Measurements from ENCODE around the gene SYNE2.
"Not testable (repeated sequence)": the region's sequence is repeated elsewhere in the genome, so short reads cannot be mapped to it uniquely, and the experiment has no call there.

The SYNE2 gene

GRCh38 chr14:64193821-64194220 lies 341.0 kb downstream of the SYNE2 start:
- no peak for DNase-seq (ENCODE audit: low spot score)

DNA sequence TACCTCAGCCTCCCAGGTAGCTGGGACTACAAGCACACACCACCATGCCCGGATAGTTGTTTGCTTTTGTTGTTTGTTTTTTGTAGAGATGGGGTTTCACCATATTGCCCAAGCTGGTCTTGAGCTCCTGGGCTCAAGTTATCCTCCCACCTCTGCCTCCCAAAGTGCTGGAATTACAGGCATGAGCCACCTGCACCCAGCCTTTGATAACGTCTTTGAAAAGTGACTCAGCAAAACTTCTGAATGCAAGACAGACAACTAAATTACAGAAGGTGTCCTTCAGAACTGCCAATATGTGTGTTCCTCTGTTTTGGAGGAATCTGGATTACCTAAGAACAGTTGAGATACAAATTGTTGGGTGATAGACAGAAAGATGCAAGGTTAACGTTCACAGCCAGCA lies 341.6 kb downstream of the SYNE2 start:
- DNase-seq (ENCODE audit: low spot score): no peak

DNA sequence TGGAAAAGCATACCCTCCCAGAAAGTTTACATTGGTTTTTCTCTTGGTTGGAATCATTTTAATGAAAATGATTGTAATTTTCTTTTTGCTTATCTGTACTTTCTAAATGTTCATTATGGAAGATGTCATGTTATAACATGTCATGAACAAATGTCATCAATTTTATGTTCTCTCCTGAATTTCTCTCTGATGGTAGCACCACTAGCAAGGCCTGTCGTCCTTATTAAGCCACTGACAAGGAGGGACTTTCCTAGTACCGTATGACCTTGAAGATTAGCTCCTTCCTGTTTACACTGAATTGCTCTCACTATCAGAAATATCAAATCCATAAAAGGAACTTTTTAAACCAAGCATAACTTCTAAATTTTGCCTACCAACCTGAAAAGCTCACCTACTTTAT lies 342.4 kb downstream of the SYNE2 start:
- DNase-seq (ENCODE audit: low spot score): no peak

- DNase-seq (ENCODE audit: low spot score): peak; percentile 44
Observed at GRCh38 chr14:64196056-64196455, 343.3 kb downstream of the SYNE2 start.

- DNase-seq (ENCODE audit: low spot score): peak; percentile 89
Observed at GRCh38 chr14:64196814-64197411, 344.1 kb downstream of the SYNE2 start.

DNA sequence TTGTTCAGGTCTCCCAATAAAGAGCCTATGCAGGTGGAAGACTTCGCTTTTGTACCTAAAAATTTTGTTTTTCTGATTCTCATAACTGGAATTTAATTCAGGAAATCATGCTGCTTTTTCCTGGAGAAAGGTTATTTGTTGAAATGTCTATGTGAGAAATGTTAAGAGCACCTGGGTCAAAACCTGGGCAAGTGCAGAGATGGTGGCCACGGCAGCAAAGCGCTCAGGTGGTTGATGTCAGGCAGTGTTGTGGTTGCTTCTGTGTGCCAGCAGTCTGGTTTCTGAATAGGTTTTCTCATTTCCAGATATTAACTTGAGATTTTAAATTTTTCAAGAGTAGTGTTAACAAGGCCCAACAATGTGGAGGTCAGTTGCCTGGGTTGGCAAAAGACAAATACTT lies 345.2 kb downstream of the SYNE2 start:
- DNase-seq (ENCODE audit: low spot score): peak; percentile 64

DNA sequence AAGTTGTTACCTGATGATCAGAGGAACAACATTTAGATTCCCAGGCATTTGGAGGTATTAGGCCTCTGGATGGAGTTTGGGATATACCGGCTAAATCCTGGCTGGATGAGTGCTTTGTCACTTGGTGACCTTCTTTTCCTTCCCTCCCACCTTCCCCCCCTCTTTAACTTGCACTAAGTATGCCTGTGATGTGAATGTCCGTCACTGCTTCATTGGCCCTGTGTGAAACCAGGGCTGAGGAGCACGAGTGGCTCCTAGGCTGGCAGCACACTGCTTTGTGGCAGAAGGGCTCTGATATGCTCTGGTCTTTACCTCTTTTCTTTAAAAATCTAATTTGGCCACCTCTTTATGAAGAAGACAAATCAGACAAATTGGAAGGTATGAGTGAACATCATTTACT lies 345.7 kb downstream of the SYNE2 start:
- peak; percentile 67 for DNase-seq (ENCODE audit: low spot score)

DNA sequence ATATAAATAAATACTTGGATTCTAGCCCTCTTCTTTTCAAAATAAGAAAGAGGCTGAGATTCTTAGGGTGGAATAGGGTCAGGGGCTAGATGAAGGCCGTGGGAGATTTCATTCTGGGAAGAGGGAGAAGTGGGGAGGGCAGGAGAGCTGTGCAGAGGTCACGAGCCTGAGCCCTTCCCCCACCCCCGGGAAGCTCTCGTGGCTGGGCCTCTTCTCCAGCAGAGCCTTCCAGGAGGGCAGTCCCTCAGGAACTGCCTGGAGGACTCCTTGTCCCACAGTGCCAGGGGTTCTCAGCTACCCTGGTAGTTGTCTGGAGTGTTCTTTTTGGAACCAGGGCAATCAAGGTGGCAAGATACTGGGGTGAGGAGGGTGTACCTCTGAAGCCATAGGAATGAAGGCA lies 347.4 kb downstream of the SYNE2 start:
- no peak for DNase-seq (ENCODE audit: low spot score)

DNA sequence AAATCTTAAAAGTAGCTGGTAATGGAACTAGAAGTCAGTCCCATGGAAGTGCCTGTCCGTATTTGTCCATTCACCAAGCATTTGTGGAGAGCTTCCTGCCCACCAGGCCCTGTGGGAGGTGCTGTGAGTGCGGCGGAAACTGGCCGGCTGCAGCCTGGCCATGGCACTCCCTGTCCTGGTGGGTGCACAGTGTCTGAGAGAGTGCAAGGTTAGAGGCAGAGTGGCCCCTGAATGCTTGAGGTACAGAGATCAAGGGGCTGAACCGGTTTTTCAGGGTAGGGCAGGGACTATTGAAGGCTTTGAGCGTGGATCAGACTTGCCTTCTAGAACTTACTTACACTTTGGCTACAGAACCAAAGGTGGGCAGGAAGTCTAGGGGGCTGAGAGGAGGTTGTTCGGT lies 348.5 kb downstream of the SYNE2 start:
- DNase-seq (ENCODE audit: low spot score): no peak

DNA sequence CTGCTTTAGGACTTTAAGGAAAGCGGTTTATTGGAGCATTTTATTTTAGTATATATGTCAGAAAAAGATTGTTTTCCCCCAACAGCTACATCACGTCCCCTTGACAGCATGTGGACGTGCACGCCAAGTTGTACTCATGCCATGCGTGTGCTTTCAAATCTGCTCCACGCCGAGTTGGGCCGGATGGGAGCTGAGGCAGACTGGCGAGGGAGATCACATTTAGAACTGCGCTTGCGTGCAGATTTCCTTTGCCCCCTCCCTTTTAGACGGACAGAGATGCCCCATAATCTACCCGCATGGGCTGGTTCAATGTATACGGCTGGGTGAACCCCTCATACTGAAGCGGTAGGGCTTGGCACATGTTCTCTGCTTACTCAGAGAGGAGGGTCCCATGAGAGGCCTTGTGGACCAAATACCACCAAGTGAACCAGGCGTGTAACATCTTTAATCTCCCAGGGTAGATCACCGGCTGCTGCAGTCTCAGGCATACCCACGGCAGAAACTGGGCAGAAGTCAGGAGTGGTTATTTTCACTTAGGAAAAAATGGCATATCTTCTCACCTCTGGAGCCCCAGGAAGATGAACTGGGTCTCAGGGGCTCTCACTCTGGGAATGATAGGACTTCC lies 349.2 kb downstream of the SYNE2 start:
- peak; percentile 77 for DNase-seq (ENCODE audit: low spot score)

DNA sequence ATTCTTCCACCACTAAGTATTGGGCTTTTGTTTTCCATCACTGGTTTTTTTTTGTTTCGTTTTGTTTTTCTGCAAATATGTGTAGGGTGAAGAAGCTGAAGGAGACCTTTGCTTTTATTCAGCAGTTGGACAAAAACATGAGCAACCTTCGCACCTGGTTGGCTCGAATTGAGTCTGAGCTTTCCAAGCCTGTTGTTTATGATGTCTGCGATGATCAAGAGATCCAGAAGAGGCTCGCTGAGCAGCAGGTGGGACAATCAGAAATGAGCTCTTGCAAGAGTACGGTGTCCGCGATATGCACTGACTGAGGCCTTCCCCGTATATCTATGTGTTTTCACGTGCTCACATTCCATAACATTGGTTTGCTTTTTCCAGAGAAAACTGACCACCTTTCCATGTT lies 349.9 kb downstream of the SYNE2 start:
- DNase-seq (ENCODE audit: low spot score): peak; percentile 76

- DNase-seq (ENCODE audit: low spot score): peak; percentile 59
Observed at GRCh38 chr14:64203366-64204006, 350.7 kb downstream of the SYNE2 start.

DNA sequence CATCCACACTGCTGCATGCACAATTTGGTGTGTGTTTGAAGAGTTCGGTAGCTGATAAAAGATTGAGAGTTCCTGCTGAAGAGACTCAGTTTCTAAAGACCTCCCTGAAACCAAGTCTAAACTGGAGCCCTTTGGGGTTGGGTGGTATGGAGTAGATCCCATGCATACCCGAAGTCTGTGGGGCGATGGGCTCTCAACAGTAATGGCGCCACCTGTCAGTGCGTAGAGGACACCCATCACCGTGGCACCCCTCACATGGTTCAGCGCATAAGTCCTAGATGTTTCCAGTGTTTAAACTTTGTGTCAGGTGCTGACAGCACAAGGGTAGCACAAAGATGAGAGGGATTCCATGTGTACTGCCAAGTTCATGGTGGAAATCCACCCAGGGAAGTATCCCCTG lies 355.5 kb downstream of the SYNE2 start:
- no peak for DNase-seq (ENCODE audit: low spot score)

- no peak for DNase-seq (ENCODE audit: low spot score)
Observed at GRCh38 chr14:64208981-64209380, 356.2 kb downstream of the SYNE2 start.

DNA sequence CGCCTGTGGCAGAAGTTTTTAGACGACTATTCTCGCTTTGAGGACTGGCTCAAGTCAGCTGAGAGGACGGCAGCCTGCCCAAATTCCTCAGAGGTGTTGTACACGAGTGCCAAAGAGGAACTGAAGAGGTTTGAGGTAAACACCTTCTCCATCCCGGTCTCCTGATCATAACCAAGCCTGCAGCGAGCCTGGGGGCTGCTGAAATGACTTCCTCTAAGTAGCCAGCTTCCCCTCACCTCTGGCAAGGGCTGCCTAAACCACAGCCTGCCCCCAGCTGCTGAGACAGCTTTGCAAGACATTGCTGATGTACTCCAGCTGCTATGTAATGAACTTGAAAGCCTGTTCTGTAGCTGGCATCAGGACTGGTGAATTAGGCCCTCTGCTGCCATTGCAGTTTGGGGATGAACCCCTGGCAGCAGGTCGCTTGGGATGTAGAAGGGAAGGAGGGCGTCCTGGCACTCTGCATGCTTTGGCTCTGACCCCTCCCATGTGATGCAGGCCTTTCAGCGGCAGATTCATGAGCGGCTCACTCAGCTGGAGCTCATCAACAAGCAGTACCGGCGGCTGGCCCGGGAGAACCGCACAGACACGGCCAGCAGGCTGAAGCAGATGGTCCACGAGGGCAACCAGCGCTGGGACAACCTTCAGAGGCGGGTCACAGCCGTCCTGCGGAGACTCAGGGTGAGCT lies 356.8 kb downstream of the SYNE2 start:
- DNase-seq (ENCODE audit: low spot score): peak; percentile 77

DNA sequence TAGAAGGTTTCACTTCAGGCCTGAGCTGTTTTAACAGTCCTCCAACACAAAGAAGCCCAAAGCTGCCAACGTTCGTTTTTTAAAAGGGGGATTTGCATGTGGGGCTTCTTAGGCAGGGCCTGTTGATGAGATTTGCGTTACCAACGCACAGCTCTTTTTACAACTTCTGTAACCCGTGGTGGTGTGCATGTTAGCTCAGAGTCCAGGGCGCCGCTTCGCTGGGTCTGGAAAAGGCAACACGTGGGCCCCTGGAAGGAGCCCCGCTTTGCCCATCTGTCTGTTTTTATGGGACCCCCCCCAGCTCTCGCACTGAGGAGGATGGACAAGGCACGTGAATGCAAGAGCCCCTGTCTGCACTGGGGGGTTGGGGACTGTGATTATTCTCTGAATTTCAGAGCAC lies 357.4 kb downstream of the SYNE2 start:
- no peak for DNase-seq (ENCODE audit: low spot score)

DNA sequence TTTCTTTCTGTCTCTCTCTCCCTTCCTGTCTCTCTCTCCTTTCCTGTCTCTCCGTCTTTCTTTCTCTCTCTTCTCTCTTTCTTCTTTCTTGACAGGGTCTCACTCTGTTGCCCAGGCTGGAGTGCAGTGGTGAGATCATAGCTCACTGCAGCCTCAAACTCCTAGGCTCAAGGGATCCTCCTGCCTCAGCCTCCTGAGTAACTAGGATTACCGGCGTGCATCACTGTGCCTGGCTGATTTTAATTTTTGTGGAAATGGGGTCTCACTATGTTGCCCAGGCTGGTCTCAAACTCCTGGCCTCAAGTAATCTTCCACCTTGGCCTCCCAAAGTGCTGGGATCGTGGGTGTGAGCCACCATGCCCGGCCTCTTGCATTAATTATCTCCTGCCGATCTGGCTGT lies 358.1 kb downstream of the SYNE2 start:
- not testable (repeated sequence) for DNase-seq (ENCODE audit: low spot score)

DNA sequence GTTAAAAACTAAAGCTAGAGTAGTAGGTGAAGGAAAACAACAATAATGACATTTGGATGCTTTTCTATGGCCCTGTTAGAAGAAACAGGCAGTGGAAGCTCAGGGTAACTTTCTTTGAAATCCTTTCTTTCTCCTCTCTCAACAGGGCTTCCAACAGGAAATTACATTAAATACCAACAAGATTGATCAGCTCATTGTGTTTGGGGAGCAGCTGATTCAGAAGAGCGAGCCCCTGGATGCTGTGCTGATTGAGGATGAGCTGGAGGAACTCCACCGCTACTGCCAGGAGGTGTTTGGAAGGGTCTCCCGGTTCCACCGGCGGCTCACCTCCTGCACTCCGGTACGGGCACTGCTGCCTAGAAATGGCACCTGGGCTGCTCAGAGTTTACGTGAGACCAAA lies 359.9 kb downstream of the SYNE2 start:
- DNase-seq (ENCODE audit: low spot score): no peak

- no peak for DNase-seq (ENCODE audit: low spot score)
Observed at GRCh38 chr14:64213086-64213485, 360.3 kb downstream of the SYNE2 start.

DNA sequence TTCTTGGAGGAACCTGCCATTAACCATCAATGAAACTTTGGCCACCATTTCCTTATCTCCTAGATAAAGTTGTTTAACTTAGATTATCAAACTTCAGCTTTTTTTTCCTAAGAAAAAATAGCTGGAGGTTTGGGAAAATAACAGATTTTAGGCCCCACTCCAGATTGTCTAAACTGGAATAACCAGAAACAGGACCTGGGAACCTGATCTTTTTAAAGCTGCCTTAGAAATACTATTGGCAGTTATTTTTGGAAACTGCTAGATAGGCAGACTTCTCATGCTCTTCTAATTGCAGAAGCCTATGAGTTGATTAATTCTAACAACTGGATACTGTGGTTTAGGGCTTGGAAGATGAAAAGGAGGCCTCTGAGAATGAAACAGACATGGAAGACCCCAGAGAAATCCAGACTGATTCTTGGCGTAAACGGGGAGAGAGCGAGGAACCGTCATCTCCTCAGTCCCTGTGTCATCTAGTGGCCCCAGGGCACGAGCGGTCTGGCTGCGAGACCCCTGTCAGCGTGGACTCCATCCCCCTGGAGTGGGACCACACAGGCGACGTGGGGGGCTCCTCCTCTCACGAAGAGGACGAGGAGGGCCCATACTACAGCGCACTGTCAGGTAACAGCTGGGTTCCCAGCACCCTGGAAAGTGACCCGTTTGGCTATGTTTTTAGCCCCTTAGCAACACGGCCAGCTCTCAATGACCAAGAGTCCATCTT lies 361.2 kb downstream of the SYNE2 start:
- no peak for DNase-seq (ENCODE audit: low spot score)

DNA sequence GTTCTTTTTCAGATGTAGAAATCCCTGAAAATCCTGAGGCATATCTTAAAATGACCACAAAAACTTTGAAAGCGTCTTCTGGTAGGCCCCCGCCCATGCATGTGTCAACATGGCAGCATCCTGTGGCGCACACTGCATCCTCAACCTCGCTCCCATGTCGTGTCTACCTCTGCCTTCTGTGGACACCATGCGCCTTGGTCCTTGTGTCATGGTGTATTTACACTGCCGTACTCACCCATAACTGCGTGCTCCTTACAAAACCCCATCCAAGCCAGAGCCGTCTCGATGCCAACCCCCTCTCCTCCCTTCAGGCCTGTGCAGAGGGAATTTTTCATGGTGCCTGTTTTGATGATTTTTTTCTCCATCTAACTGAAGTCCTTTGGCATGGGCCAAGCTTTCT lies 362.5 kb downstream of the SYNE2 start:
- DNase-seq (ENCODE audit: low spot score): no peak

GRCh38 chr14:64215978-64216377 lies 363.2 kb downstream of the SYNE2 start:
- no peak for DNase-seq (ENCODE audit: low spot score)

Data from cerebellar cortex (tissue), 1 donor.